Activated naive CD4-positive, alpha-beta T cell treated with anti-CD3 and anti-CD28 coated beads for 36 hours (primary cell): Measurements from ENCODE around the gene NT5C. TPM values are rescaled to one million over a fixed set of nuclear protein-coding genes. Genes with fewer than 3 reads are reported as not detected.

Experiments used
- CTCF ChIA-PET: fragments of 350-600 bp; sonication (Branson Sonifier 250); formaldehyde crosslinking; loops from one replicate; lab custom pipeline; 2021; ENCODE audit warnings: antibody characterized with exemption; lab: Charles Lee
- DNase-seq: peaks from one replicate; pipeline ENCODE4 v3.0.0-alpha.2; 2020
- H3K27ac Mint-ChIP-seq: one replicate; pipeline ENCODE4 v1.8.0; 2021; ENCODE audit warnings: mild to moderate bottlenecking, mixed read lengths
- H3K27me3 Mint-ChIP-seq: one replicate; pipeline ENCODE4 v1.8.0; 2021; ENCODE audit warnings: low read depth, mixed read lengths
- H3K36me3 Mint-ChIP-seq: one replicate; pipeline ENCODE4 v1.8.0; 2021; ENCODE audit warnings: low read depth, mixed read lengths
- H3K4me1 Mint-ChIP-seq: one replicate; pipeline ENCODE4 v1.8.0; 2021; ENCODE audit warnings: low read depth, mixed read lengths
- H3K4me3 Mint-ChIP-seq: one replicate; pipeline ENCODE4 v1.8.0; 2021; ENCODE audit warnings: mild to moderate bottlenecking, moderate library complexity, mixed read lengths
- H3K9me3 Mint-ChIP-seq: one replicate; pipeline ENCODE4 v1.8.0; 2021; ENCODE audit warnings: mixed read lengths
- intact Hi-C: fragments of 100-400 bp; cut with micrococcal nuclease; formaldehyde crosslinking; loops from one replicate; pipeline ENCODE4 v1.15.1; 2023
- total RNA-seq, 2 experiments: library from RNA; stranded (reverse); gene quantifications; one replicate each; pipeline ENCODE4 v1.2.3, GENCODE V29; 2021

NT5C gene
- total RNA-seq, 2 experiments from 2014 or later = 49.7 to 55.2 TPM

DNA sequence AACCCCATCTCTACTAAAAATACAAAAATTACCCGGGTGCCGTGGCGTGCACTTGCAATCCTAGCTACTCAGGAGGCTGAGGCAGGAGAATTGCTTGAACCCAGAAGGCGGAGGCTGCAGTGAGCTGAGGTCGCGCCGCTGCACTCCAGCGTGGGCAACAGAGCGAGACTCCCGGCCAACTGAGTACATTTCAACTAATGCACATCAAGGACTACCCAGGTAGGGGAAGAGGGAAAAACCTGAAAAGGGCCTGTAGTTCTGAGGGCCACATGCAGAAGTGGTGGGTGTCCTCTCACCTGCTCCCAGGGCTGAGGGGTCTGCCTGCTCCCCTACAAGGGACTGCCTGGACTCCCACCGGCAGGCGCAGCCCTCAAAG is 44.4 kb downstream of the NT5C start:
- Mint-ChIP-seq H3K9me3 (no peaks in the 10 kb centered on the region), H3K4me3 (peak overlapping the region; percentile 62), H3K4me1 (peaks cover 42% of the 10 kb centered on the region), H3K27me3 (no peaks in the 10 kb centered on the region), H3K27ac (no peak overlapping the region), H3K36me3 (no peaks in the 10 kb centered on the region)
- CTCF ChIA-PET = interaction anchor here (1.7 kb wide), 1 partner anchor 27 kb away, joined by 8 read pairs; no protein-coding TSS in a partner anchor
- DNase-seq = no peak
- intact Hi-C loops = loop anchor here (5.0 kb wide), 2 partner anchors 40 to 125 kb away; partner anchors contain the start of genes ATP5PD and KCTD2

DNA sequence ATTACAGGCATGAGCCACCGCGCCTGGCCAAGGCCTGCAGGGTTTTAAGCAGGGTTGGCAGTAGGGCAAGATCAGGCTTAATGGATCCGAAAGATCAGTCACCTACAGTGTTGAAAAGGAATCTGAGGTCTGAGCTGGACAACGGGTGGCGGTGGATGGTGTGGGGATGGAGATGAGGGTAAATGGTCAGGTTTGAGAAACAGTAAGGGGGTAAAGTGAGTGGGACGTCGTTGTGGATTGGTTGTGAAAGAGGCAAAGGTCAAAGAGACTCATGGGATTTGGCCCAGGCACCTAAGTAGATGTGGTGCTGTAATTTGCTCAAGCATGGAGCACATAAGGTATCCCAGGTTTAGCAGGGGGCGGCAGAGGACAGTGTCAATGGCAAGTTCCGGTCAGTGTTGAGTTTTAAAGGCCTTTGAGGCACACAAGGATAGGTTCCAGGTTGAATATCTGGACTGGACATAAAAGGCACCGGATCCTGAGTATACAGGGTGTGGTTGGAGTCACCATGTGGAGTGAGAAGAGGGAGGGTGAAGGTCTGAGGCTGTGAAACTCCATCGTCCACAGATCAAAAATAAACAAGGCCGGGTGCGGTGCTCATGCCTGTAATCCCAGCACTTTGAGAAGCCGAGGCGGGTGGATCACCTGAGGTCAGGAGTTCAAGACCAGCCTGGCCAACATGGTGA is 44.9 kb downstream of the NT5C start:
- no peak overlapping the region for H3K27ac Mint-ChIP-seq
- H3K27me3 Mint-ChIP-seq = no peaks in the 10 kb centered on the region
- H3K36me3 Mint-ChIP-seq = no peaks in the 10 kb centered on the region
- intact Hi-C loops = loop anchor here (5.0 kb wide), 2 partner anchors 39 to 124 kb away; partner anchors contain the start of genes ATP5PD and KCTD2
- CTCF ChIA-PET = no interaction called here
- H3K4me3 Mint-ChIP-seq = peak overlapping the region; percentile 10
- H3K9me3 Mint-ChIP-seq = no peaks in the 10 kb centered on the region
- H3K4me1 Mint-ChIP-seq = peaks cover 42% of the 10 kb centered on the region
- DNase-seq = no peak

DNA sequence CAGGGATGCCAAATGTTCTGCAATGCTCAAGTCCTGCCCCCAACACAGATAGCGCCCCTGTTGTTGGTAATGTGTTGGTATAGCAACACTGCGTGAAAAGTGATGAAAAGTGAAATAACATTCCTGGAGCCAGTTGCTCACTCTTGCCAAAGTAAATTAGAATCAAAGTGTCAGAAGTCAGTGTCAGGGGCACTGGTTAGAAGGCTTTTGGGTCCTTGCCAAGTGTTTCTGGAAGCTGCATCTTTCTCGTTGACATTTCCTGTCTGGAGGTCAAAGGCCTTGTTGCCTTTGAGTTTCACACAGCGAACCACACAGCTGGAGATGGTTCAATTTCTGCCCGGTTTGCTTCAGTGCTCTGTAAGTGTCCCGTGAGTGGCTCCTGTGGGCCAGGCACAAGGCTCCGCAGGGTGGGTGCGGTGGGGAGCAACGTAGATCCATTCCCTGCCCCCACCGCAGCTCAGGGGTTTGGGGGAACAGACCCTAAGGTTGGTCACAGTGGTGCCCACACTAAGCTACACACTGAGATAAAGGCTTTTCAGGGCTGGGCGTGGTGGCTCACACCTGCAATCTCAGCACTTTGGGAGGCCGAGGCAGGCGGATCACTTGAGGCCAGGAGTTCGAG is 47.4 kb downstream of the NT5C start:
- H3K4me3 Mint-ChIP-seq = no peak overlapping the region
- no peaks in the 10 kb centered on the region for H3K36me3 Mint-ChIP-seq

DNA sequence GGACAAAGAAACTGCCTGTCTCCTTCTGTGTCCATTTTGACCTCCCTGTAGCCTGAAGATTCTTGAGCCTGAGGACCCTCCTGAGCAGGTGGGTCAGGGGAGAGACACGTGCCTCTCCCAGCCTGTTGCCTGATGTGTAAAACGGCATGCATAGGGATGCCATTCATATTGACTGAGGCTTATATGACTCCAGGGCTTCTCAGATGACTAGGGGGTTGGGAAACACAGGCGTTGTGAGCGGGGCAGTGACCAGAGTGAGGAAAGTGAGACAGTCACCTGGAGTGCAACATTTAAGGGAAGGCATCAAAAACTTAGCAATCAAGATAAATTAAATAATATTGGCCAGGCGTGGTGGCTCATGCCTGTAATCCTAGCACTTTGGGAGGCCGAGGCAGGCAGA is 48.9 kb downstream of the NT5C start:
- CTCF ChIA-PET = no interaction called here
- no peaks in the 10 kb centered on the region for H3K9me3 Mint-ChIP-seq
- no peak overlapping the region for H3K4me3 Mint-ChIP-seq
- H3K36me3 Mint-ChIP-seq = no peaks in the 10 kb centered on the region
- H3K27me3 Mint-ChIP-seq = no peaks in the 10 kb centered on the region
- intact Hi-C loops = no loop called here
- DNase-seq = no peak
- H3K27ac Mint-ChIP-seq = no peak overlapping the region
- peaks cover 33% of the 10 kb centered on the region for H3K4me1 Mint-ChIP-seq

More for the DNA sequence above, 47.4 kb downstream of the NT5C start:
- intact Hi-C loops = no loop called here
- H3K9me3 Mint-ChIP-seq = no peaks in the 10 kb centered on the region
- H3K27me3 Mint-ChIP-seq = no peaks in the 10 kb centered on the region
- H3K27ac Mint-ChIP-seq = no peak overlapping the region
- DNase-seq = peak; percentile 36
- CTCF ChIA-PET = interaction anchor here (0.7 to 1.9 kb wide), 6 partner anchors 10 to 1773 kb away, joined by 3 to 10 read pairs (median 4); no protein-coding TSS in a partner anchor
- H3K4me1 Mint-ChIP-seq = peaks cover 34% of the 10 kb centered on the region

DNA sequence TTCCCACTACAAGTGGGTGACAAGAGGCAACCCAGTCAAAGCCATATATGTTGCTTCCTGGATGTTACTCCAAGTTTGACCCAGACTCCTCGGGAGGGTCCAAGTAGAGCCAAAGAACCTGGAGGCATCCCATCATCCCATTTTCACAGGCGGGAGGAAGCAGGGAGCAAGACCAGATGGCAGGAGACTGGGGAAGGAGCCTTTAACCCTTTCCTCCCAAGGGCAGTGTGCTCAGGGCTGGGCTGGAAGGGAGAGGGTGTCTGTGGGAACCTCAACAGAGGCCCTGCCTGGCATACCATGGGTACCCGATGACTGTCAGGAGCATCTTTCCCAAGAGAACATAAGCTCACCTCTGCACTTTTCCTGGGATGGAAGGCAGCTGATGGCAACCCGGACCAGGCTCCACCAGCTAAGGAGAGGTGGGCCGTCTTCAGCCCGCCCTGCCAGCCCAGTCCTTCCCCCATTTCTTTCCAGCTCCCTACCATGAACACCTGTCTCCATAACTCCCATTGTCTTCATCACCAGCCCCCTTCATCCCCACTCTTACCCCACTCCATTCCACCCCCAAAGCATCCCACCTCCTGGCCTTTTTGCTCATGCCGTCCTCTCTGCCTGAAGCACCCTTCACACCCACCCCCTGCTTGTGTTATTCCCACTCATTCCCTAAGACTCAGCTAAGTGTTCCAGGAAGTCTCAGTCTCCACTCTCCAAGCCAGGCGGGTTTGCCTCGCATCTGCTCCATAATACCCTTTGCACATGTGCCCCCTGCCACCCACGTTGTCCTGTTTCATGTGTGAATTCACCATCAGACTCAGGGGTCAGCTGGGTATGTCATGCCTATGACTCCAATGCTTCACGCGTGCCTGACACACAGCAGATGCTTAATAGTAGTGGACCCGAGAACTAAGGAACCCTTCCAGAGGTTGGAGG is 49.7 kb downstream of the NT5C start:
- H3K4me1 Mint-ChIP-seq = peaks cover 33% of the 10 kb centered on the region
- no peaks in the 10 kb centered on the region for H3K36me3 Mint-ChIP-seq
- no peak for DNase-seq
- intact Hi-C loops = no loop called here
- CTCF ChIA-PET = interaction anchor here (0.6 to 0.9 kb wide), 2 partner anchors 48 to 121 kb away, joined by 3 read pairs; no protein-coding TSS in a partner anchor
- H3K27ac Mint-ChIP-seq = no peak overlapping the region
- H3K4me3 Mint-ChIP-seq = no peak overlapping the region
- no peaks in the 10 kb centered on the region for H3K9me3 Mint-ChIP-seq
- no peaks in the 10 kb centered on the region for H3K27me3 Mint-ChIP-seq

Other genes with a start within 250 kb of the NT5C start
- gene FADS6, start 238.1 kb downstream of the NT5C start, total RNA-seq = not detected
- not detected for gene USH1G, start 208.5 kb downstream of the NT5C start, total RNA-seq
- gene OTOP2, start 207.5 kb downstream of the NT5C start, total RNA-seq = not detected
- gene OTOP3, start 195.8 kb downstream of the NT5C start, total RNA-seq = not detected
- 1 to 10 TPM in 1 of 2 experiments, under 1 TPM in 1; 0.91 to 1.6 TPM for gene HID1, start 159.0 kb downstream of the NT5C start, total RNA-seq
- gene CDR2L, start 144.1 kb downstream of the NT5C start, total RNA-seq = under 1 TPM; 0.49 to 0.93 TPM
- gene MRPL58, start 119.1 kb downstream of the NT5C start, total RNA-seq = 10 to 100 TPM; 60.6 to 64.5 TPM
- gene ATP5PD, start 84.8 kb downstream of the NT5C start, total RNA-seq = 100 to 1,000 TPM; 227 to 249 TPM
- 10 to 100 TPM; 18.7 to 20.8 TPM for gene KCTD2, start 84.5 kb downstream of the NT5C start, total RNA-seq
- 1 to 10 TPM; 2.5 to 3.1 TPM for gene SLC16A5, start 43.8 kb downstream of the NT5C start, total RNA-seq
- gene ARMC7, start 21.8 kb downstream of the NT5C start, total RNA-seq = 1 to 10 TPM; 3.8 to 4.9 TPM
- 100 to 1,000 TPM; 242 to 258 TPM for gene JPT1, start 22.8 kb upstream of the NT5C start, total RNA-seq
- 100 to 1,000 TPM; 633 to 688 TPM for gene SUMO2, start 51.2 kb upstream of the NT5C start, total RNA-seq
- 100 to 1,000 TPM; 112 to 116 TPM for gene NUP85, start 73.9 kb upstream of the NT5C start, total RNA-seq
- gene GGA3, start 129.9 kb upstream of the NT5C start, total RNA-seq = 10 to 100 TPM; 65.7 to 66.1 TPM
- 10 to 100 TPM; 73.3 to 78.3 TPM for gene MRPS7, start 130.1 kb upstream of the NT5C start, total RNA-seq
- 10 to 100 TPM; 43.4 to 45.3 TPM for gene MIF4GD, start 139.5 kb upstream of the NT5C start, total RNA-seq
- 10 to 100 TPM; 47.5 to 48.4 TPM for gene SLC25A19, start 157.7 kb upstream of the NT5C start, total RNA-seq